Measurements from ENCODE around the gene RAB11FIP5.
"Not testable (repeated sequence)": the region's sequence is repeated elsewhere in the genome, so short reads cannot be mapped to it uniquely, and the experiment has no call there.

GRCh38 chr2:73119611-73120239 is 7.0 kb upstream of the RAB11FIP5 start:
- TF ChIP-seq, protein P1, sequence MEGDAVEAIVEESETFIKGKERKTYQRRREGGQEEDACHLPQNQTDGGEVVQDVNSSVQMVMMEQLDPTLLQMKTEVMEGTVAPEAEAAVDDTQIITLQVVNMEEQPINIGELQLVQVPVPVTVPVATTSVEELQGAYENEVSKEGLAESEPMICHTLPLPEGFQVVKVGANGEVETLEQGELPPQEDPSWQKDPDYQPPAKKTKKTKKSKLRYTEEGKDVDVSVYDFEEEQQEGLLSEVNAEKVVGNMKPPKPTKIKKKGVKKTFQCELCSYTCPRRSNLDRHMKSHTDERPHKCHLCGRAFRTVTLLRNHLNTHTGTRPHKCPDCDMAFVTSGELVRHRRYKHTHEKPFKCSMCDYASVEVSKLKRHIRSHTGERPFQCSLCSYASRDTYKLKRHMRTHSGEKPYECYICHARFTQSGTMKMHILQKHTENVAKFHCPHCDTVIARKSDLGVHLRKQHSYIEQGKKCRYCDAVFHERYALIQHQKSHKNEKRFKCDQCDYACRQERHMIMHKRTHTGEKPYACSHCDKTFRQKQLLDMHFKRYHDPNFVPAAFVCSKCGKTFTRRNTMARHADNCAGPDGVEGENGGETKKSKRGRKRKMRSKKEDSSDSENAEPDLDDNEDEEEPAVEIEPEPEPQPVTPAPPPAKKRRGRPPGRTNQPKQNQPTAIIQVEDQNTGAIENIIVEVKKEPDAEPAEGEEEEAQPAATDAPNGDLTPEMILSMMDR (IDR thresholded peaks at IDR 0.05 in 2 of 3, conservative IDR thresholded peaks at IDR 0.05 in 1 of 3; ENCODE audit: insufficient read depth in 2 of 3, low read depth in 1 of 3, low read length in 3 of 3) = not testable (repeated sequence)
- not testable (repeated sequence) for TF ChIP-seq RNF2 (IDR thresholded peaks at IDR 0.05); MAFK (IDR thresholded peaks at IDR 0.05; ENCODE audit: low read length); NRF1 (conservative IDR thresholded peaks at IDR 0.05 in 1 of 2, IDR thresholded peaks at IDR 0.05 in 1 of 2); ZBTB33 (CRISPR knock-in tag; IDR thresholded peaks at IDR 0.05); ILK (tag; IDR thresholded peaks at IDR 0.05; ENCODE audit: borderline replicate concordance, low read depth); NFIC (IDR thresholded peaks at IDR 0.05); NR0B1 (IDR thresholded peaks at IDR 0.05; ENCODE audit: partially characterized antibody); CHD2 (IDR thresholded peaks at IDR 0.05; ENCODE audit: low read depth, low read length); ZNF431 (CRISPR knock-in tag; IDR thresholded peaks at IDR 0.05); RAD21 (CRISPR knock-in tag; conservative IDR thresholded peaks at IDR 0.05 in 1 of 2, IDR thresholded peaks at IDR 0.05 in 1 of 2); NCOA1 (IDR thresholded peaks at IDR 0.05; ENCODE audit: low read depth); EP300 (IDR thresholded peaks at IDR 0.05; ENCODE audit: low read length)
